PFSK-1 (cell line): ENCODE data around the gene CAMTA1.

Source experiments
- SIN3A ChIP-seq: IDR thresholded peaks from 2 replicates; pipeline ENCODE4 v1.6.1; 2012; ENCODE audit warnings: mild to moderate bottlenecking, low read length, moderate library complexity, borderline replicate concordance; ENCODE audit not compliant: insufficient read depth
- TAF1 ChIP-seq: IDR thresholded peaks from 2 replicates; pipeline ENCODE4 v1.6.1; 2012; ENCODE audit warnings: low read length, control low read depth, borderline replicate concordance; ENCODE audit not compliant: insufficient read depth

GRCh38 chr1:6963912-6964307, 178.7 kb downstream of the CAMTA1 start:
- TF ChIP-seq TAF1 (no peak), SIN3A (no peak)
